NK-92 (cell line): ENCODE measurements around the gene FLOT1.

ENCODE experiments used
- DNase-seq: peaks from one replicate; lab custom pipeline; 2025; ENCODE audit not compliant: unreplicated experiment; lab: John Stamatoyannopoulos, UW

FLOT1 gene

GRCh38 chr6:30705620-30706019 is 36.9 kb downstream of the FLOT1 start:
- DNase-seq = no peak

- DNase-seq = no peak
Observed at GRCh38 chr6:30703821-30704220, 38.7 kb downstream of the FLOT1 start.

GRCh38 chr6:30703011-30703410 is 39.5 kb downstream of the FLOT1 start:
- DNase-seq = no peak

DNA sequence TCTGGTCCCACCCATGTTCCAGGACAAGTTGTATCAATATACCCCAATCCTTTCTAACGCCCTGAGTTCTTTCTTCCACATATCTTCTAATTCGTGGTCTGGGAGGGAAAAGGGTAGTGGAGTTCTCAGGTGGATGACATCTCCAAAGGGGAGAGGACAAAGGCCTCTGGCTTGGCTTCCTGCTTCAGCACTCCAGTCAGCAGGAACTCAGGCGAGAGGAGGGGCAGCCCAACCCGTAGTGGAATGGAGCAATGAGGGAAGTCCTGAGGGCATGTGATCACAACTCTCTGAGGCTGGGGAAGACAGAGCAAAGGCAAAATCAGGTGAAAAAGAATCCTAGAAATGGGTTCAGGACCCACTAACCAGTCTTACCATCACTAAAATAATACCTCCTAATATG is 42.1 kb downstream of the FLOT1 start:
- no peak for DNase-seq

DNA sequence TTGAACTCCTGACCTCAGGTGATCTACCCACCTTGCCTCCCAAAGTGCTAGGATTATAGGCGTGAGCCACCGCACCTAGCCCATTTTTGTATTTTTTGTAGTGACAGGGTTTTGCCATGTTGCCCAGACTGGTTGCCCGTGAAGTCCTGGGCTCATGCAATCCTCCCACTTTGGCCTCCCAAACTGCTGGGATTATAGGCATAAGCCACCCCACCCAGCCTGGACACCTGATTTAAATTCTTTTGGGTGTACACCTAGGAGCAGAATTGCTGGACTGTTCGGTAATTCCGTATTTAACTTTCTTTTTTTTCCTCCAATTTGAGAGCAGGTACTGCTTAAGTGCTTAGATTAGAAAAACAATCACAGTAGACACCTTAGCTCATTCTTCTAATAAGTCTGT is 46.1 kb downstream of the FLOT1 start:
- DNase-seq = no peak

DNA sequence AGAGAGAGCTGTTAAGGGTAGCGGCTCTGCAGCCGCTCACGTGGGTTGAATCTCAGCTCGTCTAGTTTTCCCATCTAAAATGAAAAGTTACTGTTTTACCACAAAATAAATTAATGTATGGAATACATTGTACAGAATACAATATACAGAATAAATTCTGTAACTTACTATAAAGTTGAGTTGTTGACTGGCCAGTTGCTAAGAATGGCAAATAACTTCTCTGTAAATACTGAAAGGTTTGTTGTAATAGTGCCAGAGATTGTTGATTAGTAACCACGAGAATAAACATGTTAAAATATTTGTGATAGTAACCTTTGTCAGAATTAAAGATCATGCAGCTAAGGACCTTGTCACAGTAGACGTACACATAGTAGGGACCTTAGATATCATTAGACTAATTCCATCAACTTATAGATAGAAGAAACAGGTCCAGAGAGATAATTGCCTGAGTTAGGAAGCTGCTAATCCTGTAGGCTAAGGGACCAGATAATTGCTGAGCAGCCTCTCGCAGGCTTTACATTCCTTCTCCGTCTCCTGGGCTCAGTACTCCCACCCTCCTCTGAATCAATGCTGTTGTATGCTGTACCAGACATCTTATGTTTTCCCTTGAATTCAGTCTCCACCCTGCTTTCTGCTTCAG is 51.2 kb downstream of the FLOT1 start:
- no peak for DNase-seq

DNA sequence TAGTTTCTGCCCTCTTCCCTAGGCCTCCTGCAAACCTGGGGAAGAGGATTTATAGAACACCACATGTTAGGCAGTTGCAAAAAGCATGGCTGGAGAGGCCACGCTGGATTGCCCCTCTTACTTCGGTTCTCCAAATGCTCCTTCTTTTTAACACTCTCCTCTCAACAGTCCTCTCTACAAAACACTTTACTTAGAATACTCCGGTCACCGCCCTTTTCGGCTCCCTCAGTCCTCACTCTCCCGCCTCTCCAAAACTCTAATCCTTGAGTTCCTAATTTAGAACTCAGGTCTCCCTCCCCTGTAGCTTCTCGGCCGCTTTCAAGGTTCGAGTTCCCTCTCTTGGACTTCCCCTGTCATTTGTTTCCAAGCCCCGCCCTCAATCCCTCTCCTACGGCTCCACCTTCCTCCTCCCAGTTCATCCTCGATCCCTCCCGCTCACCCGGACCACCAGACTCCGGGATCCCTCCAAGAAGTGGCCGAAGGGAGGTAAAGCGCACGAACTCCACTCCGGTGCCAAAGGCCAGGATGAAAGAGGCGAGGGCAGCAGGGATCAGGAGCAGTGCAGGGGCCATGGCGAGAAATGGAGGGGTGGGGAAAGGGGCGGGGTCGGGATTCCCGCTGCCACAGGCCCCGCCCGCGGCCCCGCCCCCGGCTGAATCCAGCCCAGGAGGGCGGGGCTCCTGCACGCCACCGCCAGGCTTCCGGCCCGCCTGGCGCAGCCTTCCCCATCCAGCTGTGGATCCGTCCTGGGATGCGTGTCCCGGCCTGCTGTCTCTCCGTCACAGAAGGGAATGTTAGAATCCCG is 51.9 kb downstream of the FLOT1 start, which contains the start of gene NRM:
Gene NRM (minus strand): TSS at position 582 of the 805 bp plus-strand sequence. CDS start 10 bp downstream, at position 572.
- DNase-seq = no peak

DNA sequence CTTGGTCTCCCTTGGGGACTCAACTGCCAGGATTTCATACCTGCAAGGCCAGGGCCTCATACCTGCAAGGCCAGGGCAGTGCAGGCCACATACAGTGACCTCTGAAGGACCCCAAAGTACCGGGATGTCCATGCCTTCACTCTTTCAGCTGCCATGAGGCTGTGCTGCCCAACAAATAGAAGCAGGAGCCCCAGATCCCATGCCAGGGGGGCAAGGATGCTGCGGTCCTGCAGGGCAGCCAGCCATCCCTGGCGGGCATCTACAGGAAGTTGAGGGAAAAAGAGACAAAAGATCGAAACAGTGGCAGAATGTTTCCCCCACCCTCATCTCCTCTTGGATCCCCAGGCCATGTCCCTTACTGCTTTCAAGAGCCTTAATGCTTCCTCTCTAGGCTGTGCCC is 52.5 kb downstream of the FLOT1 start:
- DNase-seq = no peak

DNA sequence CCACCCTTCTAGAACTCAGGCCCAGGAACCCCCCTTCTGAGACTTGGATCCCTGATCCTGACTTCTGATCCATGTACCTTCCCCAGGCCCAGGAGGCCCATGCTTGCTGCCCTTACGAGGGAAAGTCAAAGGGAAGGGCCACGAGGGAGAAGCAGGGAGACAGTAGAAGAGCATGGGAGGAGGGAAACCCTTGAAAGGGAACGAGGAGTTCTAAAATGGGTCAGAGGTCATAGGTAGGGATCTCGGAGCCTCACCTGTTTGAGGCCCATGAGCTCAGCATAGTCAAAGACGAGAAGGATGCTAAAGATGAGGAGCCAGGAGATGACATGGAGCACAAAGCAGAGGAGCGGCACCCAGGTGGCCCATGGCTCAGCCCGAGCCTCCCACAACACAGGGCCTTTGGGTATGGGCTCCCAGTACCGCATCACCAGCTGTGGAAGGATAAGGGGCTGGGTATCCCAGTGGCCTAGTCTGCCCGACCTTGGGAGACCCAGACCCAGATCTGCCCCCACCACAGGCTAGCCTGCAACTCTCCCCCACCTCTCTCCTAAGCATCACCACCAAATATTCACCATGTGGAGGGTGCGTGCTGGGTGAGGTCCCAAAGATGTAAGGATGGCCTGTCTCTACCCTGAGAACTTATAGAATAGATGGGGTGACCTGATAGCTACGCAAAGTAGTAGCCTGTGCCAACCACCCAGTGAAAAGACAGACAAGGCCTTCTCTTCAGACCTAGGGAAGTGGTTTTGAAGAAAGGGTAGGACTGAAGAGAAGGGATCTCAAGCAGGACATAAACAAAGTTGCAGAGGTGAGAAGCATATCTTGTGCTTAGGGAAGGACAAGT is 53.2 kb downstream of the FLOT1 start:
- DNase-seq = no peak

- no peak for DNase-seq
Observed at GRCh38 chr6:30688569-30688968, 53.9 kb downstream of the FLOT1 start.

DNA sequence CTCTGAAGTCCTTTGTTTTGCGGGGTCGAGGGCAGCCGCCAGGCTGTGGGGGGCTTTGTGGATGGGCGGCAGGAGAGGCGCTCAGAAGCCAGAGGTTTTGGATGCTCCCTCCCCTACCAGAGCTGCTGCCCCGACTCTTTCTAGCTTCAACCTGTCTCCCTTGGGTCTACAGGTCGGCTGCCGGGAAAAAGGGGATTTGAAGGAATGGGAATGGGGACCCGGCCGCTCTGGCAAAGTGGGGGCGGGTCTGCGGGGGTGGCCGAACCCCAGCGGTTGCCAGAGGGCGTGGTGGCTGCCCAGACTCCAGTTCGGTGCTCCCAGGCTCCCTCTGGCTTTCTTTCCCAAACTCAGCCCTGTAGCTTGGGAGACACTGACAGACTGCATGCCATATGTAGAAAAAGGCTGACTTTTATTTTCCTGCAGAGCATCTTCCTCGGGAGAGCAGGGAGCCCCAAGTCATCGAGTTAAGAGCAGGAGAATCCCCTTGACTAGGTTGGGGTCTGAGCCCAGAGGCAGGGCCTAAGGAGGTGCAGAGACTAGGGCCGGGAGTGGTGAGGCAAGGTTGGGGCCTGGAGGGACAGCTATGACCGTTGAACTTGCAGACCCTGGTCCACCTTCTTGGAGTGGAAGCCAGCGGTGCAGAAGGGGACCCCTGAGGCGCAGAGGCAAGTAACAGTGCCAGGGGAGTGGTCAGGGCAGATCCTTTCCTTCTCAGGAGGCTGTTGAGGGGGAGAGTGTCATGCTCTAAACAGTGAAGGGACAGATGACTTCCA is 54.6 kb downstream of the FLOT1 start:
- no peak for DNase-seq

DNA sequence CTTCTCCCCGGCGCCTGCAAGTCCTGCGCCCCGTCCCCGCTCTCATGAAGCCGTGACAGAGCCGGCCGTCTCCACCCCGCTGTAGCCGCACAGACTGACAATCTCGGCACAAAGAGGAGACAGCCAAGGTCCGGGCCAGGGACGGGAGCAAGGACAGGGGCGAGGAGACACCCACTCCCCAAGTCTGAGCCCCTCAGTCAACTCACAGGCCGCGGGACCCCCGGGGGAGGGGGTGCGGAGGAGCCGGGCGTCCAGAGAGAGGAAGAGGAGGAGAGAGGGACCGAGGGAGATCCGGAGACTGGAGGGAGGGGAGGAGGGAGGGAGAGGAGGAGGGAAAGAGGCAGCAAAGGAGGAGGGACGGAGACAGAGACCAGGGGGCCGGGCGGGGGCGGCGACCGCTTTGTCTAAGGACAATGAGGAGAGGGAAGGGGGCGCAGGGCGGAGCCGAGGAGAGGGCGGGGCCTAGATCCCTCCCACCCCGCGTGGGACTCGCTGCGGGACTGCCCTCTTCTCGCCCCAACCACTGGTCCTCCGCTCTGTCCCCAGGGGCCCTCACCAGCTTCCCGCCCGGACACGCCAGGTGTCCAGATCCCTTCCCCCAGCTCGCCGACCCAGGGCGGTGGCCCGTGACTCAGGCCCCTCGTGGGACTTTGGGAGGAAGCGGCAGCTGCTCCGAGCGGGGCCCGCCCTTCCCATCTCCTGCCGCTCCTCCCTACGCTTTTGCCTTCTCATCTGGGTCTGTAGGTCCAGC is 55.4 kb downstream of the FLOT1 start:
- DNase-seq = no peak

- DNase-seq = no peak
Observed at GRCh38 chr6:30686009-30686907, 56.2 kb downstream of the FLOT1 start, which contains the start of gene PPP1R18. Gene PPP1R18, minus strand, starts transcription at chr6:30686645. Its CDS starts 627 bp downstream, at chr6:30686018.

DNA sequence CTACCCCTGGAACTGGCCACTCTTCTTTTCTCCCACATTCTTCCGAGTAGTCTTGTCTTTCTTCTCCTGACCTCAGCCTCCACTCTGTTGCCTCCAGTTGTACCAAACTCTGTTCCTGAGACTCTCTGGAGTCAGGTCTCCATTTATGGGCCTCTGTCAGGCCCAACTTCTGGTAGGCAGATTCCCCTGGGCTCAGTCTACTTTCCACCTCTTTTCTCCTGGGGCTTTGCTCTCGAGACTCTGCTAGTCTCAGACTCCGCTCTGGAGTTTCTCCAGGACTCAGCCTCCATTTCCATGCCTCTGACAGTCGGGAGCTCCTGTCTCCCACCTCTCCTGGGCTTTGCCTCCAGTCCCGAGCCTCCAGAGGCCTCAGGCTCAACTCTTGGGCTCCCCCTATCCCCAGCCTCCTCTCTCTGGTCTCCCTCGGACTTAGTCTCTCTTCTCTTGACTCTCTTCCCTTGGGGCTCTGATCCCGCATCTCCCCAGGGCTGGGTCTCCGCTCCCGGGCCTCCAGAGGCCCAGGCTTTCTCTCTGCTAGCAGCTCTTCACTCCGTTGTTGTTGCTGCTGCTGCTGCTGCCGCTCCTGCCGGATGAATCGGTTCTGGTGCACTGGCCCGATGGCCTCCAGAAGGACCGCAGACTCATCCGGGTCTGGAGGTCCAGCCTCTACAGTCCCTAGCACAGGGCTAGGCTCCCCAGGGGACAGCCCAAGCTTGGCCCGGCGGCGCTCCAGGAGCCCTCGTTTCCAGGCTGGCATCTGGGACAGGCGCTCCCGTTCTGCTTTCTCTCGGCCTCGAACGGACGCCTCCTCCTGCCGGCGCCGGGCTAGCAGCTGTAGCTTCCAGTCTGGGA is 57.1 kb downstream of the FLOT1 start:
- no peak for DNase-seq

DNA sequence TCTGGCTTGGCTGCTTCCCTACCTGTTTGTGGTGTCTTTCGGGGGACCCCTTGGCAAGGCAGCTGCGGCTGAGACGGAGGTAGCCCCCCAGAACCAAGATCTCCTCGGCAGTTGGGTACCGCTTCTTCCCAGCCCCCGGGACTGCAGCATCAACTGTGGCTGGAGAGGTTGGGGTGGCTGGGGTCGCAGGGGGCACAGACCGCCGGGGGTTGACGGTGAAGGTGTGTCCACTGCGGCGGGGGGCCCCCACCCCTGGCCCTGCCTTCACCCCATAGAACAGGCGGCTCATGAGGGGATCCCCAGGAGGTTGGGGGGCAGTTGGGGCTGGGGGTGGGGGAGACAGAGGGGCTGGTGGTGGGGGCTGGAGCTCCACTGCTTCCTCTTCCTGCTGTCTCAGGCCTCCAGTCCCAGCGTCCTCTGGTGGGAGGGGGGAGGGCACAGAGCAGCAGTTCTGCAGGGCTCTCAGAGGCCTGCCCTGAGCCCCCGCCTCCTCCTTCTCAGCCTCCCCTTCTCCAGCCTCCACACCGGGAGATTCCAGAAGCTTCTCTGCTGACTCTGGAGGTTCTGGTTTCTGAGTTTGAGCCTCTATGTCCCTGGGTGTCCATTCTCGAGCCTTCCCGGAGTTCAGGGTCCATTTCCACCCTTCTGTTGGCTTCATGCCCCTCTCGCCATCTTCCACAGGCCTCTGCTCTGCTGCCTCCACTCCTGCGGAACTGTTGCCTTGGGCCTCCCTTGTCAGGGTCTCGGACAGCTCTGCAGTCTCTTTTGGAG is 57.9 kb downstream of the FLOT1 start:
- DNase-seq = no peak

DNA sequence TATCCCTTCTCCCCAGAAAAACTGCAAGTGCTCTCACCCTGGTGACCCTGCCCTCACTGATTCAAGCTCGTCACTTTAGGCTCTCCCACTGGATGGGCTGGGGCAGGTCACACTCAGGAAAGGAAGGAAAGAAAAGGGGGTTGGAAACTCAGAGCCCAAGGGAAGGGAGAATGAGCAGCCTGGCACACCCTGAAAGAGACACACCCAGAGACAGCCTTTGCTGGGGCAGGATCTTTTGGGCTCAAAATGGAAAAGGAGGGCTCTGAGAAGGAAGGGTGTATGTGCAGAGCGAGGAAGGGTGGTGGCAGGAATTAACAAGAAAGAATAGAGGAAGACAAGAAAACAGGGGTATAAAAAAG is 58.5 kb downstream of the FLOT1 start:
- no peak for DNase-seq

- DNase-seq = no peak
Observed at GRCh38 chr6:30683183-30683979, 59.1 kb downstream of the FLOT1 start.
